KMS-11 (cell line): ENCODE results near the gene DERL2.

Experiments
- H2AFZ ChIP-seq: fragments of 200-600 bp; sonication (generic); 2 replicates; pipeline ENCODE4 v1.6.1; 2016; ENCODE audit warnings: antibody characterized with exemption, mixed run types, low read depth
- H3K27ac ChIP-seq: fragments of 200-600 bp; sonication (generic); 2 replicates; pipeline ENCODE4 v1.6.1; 2016; ENCODE audit warnings: mild to moderate bottlenecking, mixed run types
- H3K27me3 ChIP-seq: fragments of 200-600 bp; sonication (generic); 2 replicates; pipeline ENCODE4 v1.6.1; 2017; ENCODE audit warnings: mild to moderate bottlenecking, low read depth, mixed run types, moderate library complexity; ENCODE audit not compliant: insufficient read depth
- H3K36me3 ChIP-seq: fragments of 200-600 bp; sonication (generic); 2 replicates; pipeline ENCODE4 v1.6.1; 2017; ENCODE audit warnings: mild to moderate bottlenecking, mixed run types; ENCODE audit not compliant: insufficient read depth
- H3K4me1 ChIP-seq: fragments of 200-600 bp; sonication (generic); 2 replicates; pipeline ENCODE4 v1.6.1; 2016; ENCODE audit warnings: mild to moderate bottlenecking, low read depth, mixed run types; ENCODE audit not compliant: poor library complexity, severe bottlenecking
- H3K4me2 ChIP-seq: fragments of 200-600 bp; sonication (generic); 2 replicates; pipeline ENCODE4 v1.7.0; 2016; ENCODE audit warnings: mild to moderate bottlenecking, mixed run types
- H3K4me3 ChIP-seq: fragments of 200-600 bp; sonication (generic); IDR thresholded peaks from 2 replicates; pipeline ENCODE4 v1.6.1; 2017; ENCODE audit warnings: low read depth, low read length, mixed read lengths; ENCODE audit not compliant: insufficient read depth
- H3K79me2 ChIP-seq: fragments of 200-600 bp; sonication (generic); 2 replicates; pipeline ENCODE4 v1.6.1; 2016; ENCODE audit warnings: low read depth, mixed run types; ENCODE audit not compliant: insufficient read depth
- H3K9ac ChIP-seq: fragments of 200-600 bp; sonication (generic); 2 replicates; pipeline ENCODE4 v1.6.1; 2016; ENCODE audit warnings: mild to moderate bottlenecking, mixed run types
- H4K20me1 ChIP-seq: fragments of 200-600 bp; sonication (generic); 2 replicates; pipeline ENCODE4 v1.6.1; 2016; ENCODE audit warnings: mild to moderate bottlenecking, mixed run types; ENCODE audit not compliant: insufficient read depth
- CTCF ChIP-seq: fragments of 200-600 bp; sonication (generic); conservative IDR thresholded peaks from 2 replicates; pipeline ENCODE4 v1.6.1; 2017; ENCODE audit warnings: low read depth, mild to moderate bottlenecking, antibody characterized with exemption, low read length, moderate library complexity, mixed read lengths

The DERL2 gene

GRCh38 chr17:5513628-5514027 is 27.6 kb upstream of the DERL2 start:
- Histone ChIP-seq H3K4me1 (no peaks in the 10 kb centered on the region), H3K9ac (no peak overlapping the region), H3K27me3 (no peaks in the 10 kb centered on the region), H3K27ac (no peak overlapping the region), H3K4me3 (no peak overlapping the region), H3K4me2 (no peak overlapping the region), H2AFZ (no peak overlapping the region), H4K20me1 (no peaks in the 10 kb centered on the region), H3K79me2 (no peaks in the 10 kb centered on the region), H3K36me3 (no peaks in the 10 kb centered on the region)
- no peak for TF ChIP-seq CTCF

- H3K36me3 ChIP-seq: no peaks in the 10 kb centered on the region
- no peak overlapping the region for H3K9ac ChIP-seq
- H3K4me1 ChIP-seq: no peaks in the 10 kb centered on the region
- no peaks in the 10 kb centered on the region for H3K79me2 ChIP-seq
- H3K4me2 ChIP-seq: no peak overlapping the region
- no peak overlapping the region for H3K27ac ChIP-seq
- H3K27me3 ChIP-seq: no peaks in the 10 kb centered on the region
- no peak overlapping the region for H2AFZ ChIP-seq
- H3K4me3 ChIP-seq: no peak overlapping the region
- no peak for TF ChIP-seq CTCF
- H4K20me1 ChIP-seq: no peaks in the 10 kb centered on the region
Observed at GRCh38 chr17:5511401-5512225, 25.6 kb upstream of the DERL2 start.

- Histone ChIP-seq H2AFZ (no peak overlapping the region), H3K4me1 (no peaks in the 10 kb centered on the region), H3K9ac (no peak overlapping the region), H3K4me3 (no peak overlapping the region), H3K36me3 (no peaks in the 10 kb centered on the region), H3K4me2 (no peak overlapping the region), H3K27me3 (no peaks in the 10 kb centered on the region), H3K79me2 (no peaks in the 10 kb centered on the region), H4K20me1 (no peaks in the 10 kb centered on the region), H3K27ac (no peak overlapping the region)
- no peak for TF ChIP-seq CTCF
Observed at GRCh38 chr17:5510771-5511170, 24.8 kb upstream of the DERL2 start.

- no peak overlapping the region for H3K27ac ChIP-seq
- H3K9ac ChIP-seq: no peak overlapping the region
- no peaks in the 10 kb centered on the region for H3K4me1 ChIP-seq
- H3K27me3 ChIP-seq: no peaks in the 10 kb centered on the region
- TF ChIP-seq CTCF: no peak
- no peak overlapping the region for H3K4me3 ChIP-seq
- no peak overlapping the region for H3K4me2 ChIP-seq
- no peak overlapping the region for H2AFZ ChIP-seq
- no peaks in the 10 kb centered on the region for H3K79me2 ChIP-seq
- no peaks in the 10 kb centered on the region for H3K36me3 ChIP-seq
- no peaks in the 10 kb centered on the region for H4K20me1 ChIP-seq
Observed at GRCh38 chr17:5509482-5509881, 23.5 kb upstream of the DERL2 start.
